K562 (cell line): ENCODE data around the gene SLC25A4. TPM values are rescaled to one million over a fixed set of nuclear protein-coding genes. Genes with fewer than 3 reads are reported as not detected.

ENCODE experiments used
- ATAC-seq: fragments of 200-7000 bp; cut with Tn5 transposase; 3 replicates; pipeline ENCODE4 v1.9.1; 2020; ENCODE audit warnings: moderate library complexity
- BruUV-seq: library from RNA; stranded (reverse); fragments of 400-500 nt; replicated peaks from 2 replicates; lab custom pipeline; 2021; lab: Mats Ljungman, UMichigan
- CTCF ChIA-PET: fragments of 300-600 bp; formaldehyde crosslinking; extraction: SDS; loops from one replicate; lab custom pipeline; 2021; ENCODE audit warnings: low intra/inter-chr PET ratio; lab: Yijun Ruan, JAX
- POLR2A ChIA-PET: fragments of 300-600, 350-650 bp; sonication (Branson Sonifier 250); formaldehyde crosslinking; extraction: SDS; loops from one replicate; lab custom pipeline; 2021; ENCODE audit warnings: antibody characterized with exemption, inconsistent platforms; lab: Yijun Ruan, JAX
- DNase-seq, 4 experiments: peaks; one replicate each; pipeline versions ENCODE4 v3.0.0 to v3.0.0-alpha.2; 2011 to 2018; ENCODE audit warnings: low spot score in 3 of 4, mixed read lengths in 3 of 4; ENCODE audit errors: extremely low read depth in 1 of 4
- FAIRE-seq: peaks from 2 replicates; lab custom pipeline; 2011; peaks lifted over from hg19 to GRCh38; lab: Jason Lieb, UNC
- H2AFZ ChIP-seq: 2 replicates; pipeline ENCODE4 v1.6.0; 2011; ENCODE audit warnings: low read depth, low read length, control low read depth, inconsistent platforms
- H3K27ac ChIP-seq: fragments of 200-600 bp; 3 replicates; pipeline ENCODE4 v1.8.0; 2011; ENCODE audit warnings: low read depth, mild to moderate bottlenecking, control low read depth, inconsistent platforms, low read length, moderate library complexity, mixed read lengths; ENCODE audit errors: extremely low read depth
- H3K27me3 ChIP-seq, 2 experiments: fragments of 300-600 bp in 1 of 2; 2 replicates in 1 of 2; 3 replicates in 1 of 2; pipeline versions ENCODE4 v1.6.0 to v1.8.0; 2011; ENCODE audit warnings: inconsistent platforms in 2 of 2, low read length in 2 of 2, mild to moderate bottlenecking in 1 of 2, mixed read lengths in 1 of 2, moderate library complexity in 1 of 2; ENCODE audit not compliant: control insufficient read depth in 2 of 2, insufficient read depth in 2 of 2
- H3K36me3 ChIP-seq: fragments of 300-600 bp; 3 replicates; pipeline ENCODE4 v1.8.0; 2011; ENCODE audit warnings: mild to moderate bottlenecking, low read length, inconsistent platforms; ENCODE audit not compliant: control insufficient read depth, insufficient read depth
- H3K4me1 ChIP-seq, 2 experiments: fragments of 200-600 bp in 1 of 2; replicated peaks in 1 of 2; 2 replicates in 1 of 2; 3 replicates in 1 of 2; pipeline versions ENCODE4 v1.5.1 to v1.8.0; 2011; ENCODE audit warnings: inconsistent platforms in 2 of 2, low read length in 2 of 2, mild to moderate bottlenecking in 1 of 2, mixed read lengths in 1 of 2, moderate library complexity in 1 of 2; ENCODE audit not compliant: control insufficient read depth in 2 of 2, insufficient read depth in 2 of 2
- H3K4me2 ChIP-seq: 2 replicates; pipeline ENCODE4 v1.6.1; 2011; ENCODE audit warnings: low read length, control low read depth, inconsistent platforms, mixed read lengths; ENCODE audit not compliant: insufficient read depth
- H3K4me3 ChIP-seq: fragments of 200-600 bp; sonication (generic), shearing (Covaris generic); 2 replicates; pipeline ENCODE4 v1.5.1; 2016; ENCODE audit warnings: control low read depth, inconsistent platforms
- H3K79me2 ChIP-seq: fragments of 200-600 bp; 3 replicates; pipeline ENCODE4 v1.8.0; 2011; ENCODE audit warnings: low read length, inconsistent platforms; ENCODE audit not compliant: control insufficient read depth, insufficient read depth
- H3K9ac ChIP-seq, 2 experiments: 2 replicates each; pipeline versions ENCODE4 v1.6.0 to v1.6.1; 2011; ENCODE audit warnings: low read depth in 2 of 2, low read length in 2 of 2, control low read depth in 1 of 2, inconsistent platforms in 1 of 2, mild to moderate bottlenecking in 1 of 2, mixed read lengths in 1 of 2; ENCODE audit not compliant: insufficient read depth in 1 of 2
- H3K9me1 ChIP-seq: one replicate; pipeline ENCODE4 v1.6.0; 2011; ENCODE audit warnings: inconsistent platforms, mild to moderate bottlenecking, low read length, moderate library complexity; ENCODE audit not compliant: control insufficient read depth, insufficient read depth
- H3K9me3 ChIP-seq: replicated peaks from 2 replicates; pipeline ENCODE4 v1.5.1; 2011; ENCODE audit warnings: low read depth, low read length, inconsistent platforms; ENCODE audit not compliant: control insufficient read depth, insufficient read depth
- H4K20me1 ChIP-seq: replicated peaks from 2 replicates; pipeline ENCODE4 v1.6.1; 2011; ENCODE audit warnings: low read length, inconsistent platforms, mixed read lengths; ENCODE audit not compliant: control insufficient read depth, insufficient read depth
- CC2D1A ChIP-seq: fragments of 450-650 bp; IDR thresholded peaks from 2 replicates; pipeline ENCODE4 v1.6.1; 2017; ENCODE audit warnings: mild to moderate bottlenecking
- GTF2E2 ChIP-seq: fragments of 200-800 bp; sonication (Bioruptor generic); IDR thresholded peaks from 2 replicates; pipeline ENCODE4 v1.6.1; 2016; ENCODE audit warnings: missing genetic modification characterization, missing compliant biosample characterization
- KLF13 ChIP-seq: fragments of 450-650 bp; IDR thresholded peaks from 2 replicates; pipeline ENCODE4 v1.6.1; 2016; ENCODE audit warnings: missing genetic modification characterization, low read depth, mild to moderate bottlenecking, missing compliant biosample characterization, moderate library complexity, borderline replicate concordance
- NUFIP1 ChIP-seq: fragments of 450-650 bp; IDR thresholded peaks from 2 replicates; pipeline ENCODE4 v1.6.1; 2018; ENCODE audit not compliant: partially characterized antibody
- POLR2G ChIP-seq: fragments of 200-400 bp; formaldehyde crosslinking; IDR thresholded peaks from 2 replicates; pipeline ENCODE4 v1.6.1; 2017; ENCODE audit warnings: low read depth, mild to moderate bottlenecking, antibody characterized with exemption, low read length, moderate library complexity
- RBM15 ChIP-seq: fragments of 200-400 bp; formaldehyde crosslinking; IDR thresholded peaks from 2 replicates; pipeline ENCODE4 v1.6.1; 2018; ENCODE audit warnings: mild to moderate bottlenecking, low read length, moderate library complexity; ENCODE audit not compliant: insufficient read depth
- ZNF253 ChIP-seq: fragments of 250-450 bp; sonication (Bioruptor Pico); conservative IDR thresholded peaks from 2 replicates; pipeline ENCODE4 v1.6.1; 2021; ENCODE audit warnings: mild to moderate bottlenecking
- ZNF444 ChIP-seq: fragments of 250-450 bp; sonication (Bioruptor Pico); IDR thresholded peaks from 2 replicates; pipeline ENCODE4 v1.4.0; 2020; ENCODE audit warnings: mild to moderate bottlenecking, moderate library complexity
- ZSCAN32 ChIP-seq: fragments of 450-650 bp; formaldehyde crosslinking; IDR thresholded peaks from 2 replicates; pipeline ENCODE4 v1.4.0; 2020; ENCODE audit warnings: mild to moderate bottlenecking, moderate library complexity
- WGBS: fragments of 100-300 bp; shearing (Covaris generic); methylation state at CpG from one replicate; pipeline ENCODE4 v1.1.6; 2016; ENCODE audit warnings: low coverage, mixed read lengths; ENCODE audit not compliant: insufficient coverage; ENCODE audit errors: missing lambda C conversion rate; 5-methylcytosine and 5-hydroxymethylcytosine counted together
- in situ Hi-C: fragments of 300-500 bp; cut with MboI; formaldehyde crosslinking; loops from 4 replicates; pipeline ENCODE4 v1.15.0; 2018; ENCODE audit warnings: inconsistent platforms, mixed read lengths
- intact Hi-C: fragments of 100-400 bp; cut with micrococcal nuclease; formaldehyde crosslinking; loops from 2 replicates; pipeline ENCODE4 v1.14.2; 2022
- polyA plus RNA-seq, 8 experiments: library from polyadenylated mRNA; depleted of rRNA in 4 of 8; stranded (reverse) in 5 of 8; unstranded in 3 of 8; fragments of >200 nt; fragmentation: Nextera tagmentation in 2 of 8; fragmentation: Illumina TruSeq in 1 of 8; extraction: Ambion mirVana in 2 of 8; extraction: Trizol in 1 of 8; gene quantifications; 2 replicates each; pipeline versions ENCODE4 v1.2.1 to v1.2.3, GENCODE V29; 2011 to 2014; ENCODE audit warnings: inconsistent platforms in 1 of 8, missing spikeins in 1 of 8
- total RNA-seq, 7 experiments: library from RNA; depleted of rRNA in 6 of 7; stranded (reverse); fragments of >200 nt in 6 of 7; fragmentation: Illumina TruSeq in 2 of 7; extraction: Trizol in 2 of 7; gene quantifications; 2 replicates each; pipeline versions ENCODE4 v1.2.1 to v1.2.3, GENCODE V29; 2011 to 2021; ENCODE audit warnings: low replicate concordance in 1 of 7

The SLC25A4 gene
- total and polyA plus RNA-seq, 9 of the 15 experiments (the other 6 are each of a cell fraction or from before 2014, with no cell fraction given): 8.3 to 28.6 (median 19.5) TPM

- TF ChIP-seq KLF13 (tag) (no peak), NUFIP1 (no peak), ZNF253 (CRISPR knock-in tag) (no peak), GTF2E2 (no peak), ZNF444 (CRISPR knock-in tag) (no peak), CC2D1A (no peak), ZSCAN32 (no peak), POLR2G (no peak), RBM15 (no peak)
- Histone ChIP-seq H3K27me3 (no peaks in the 10 kb centered on the region), H2AFZ (no peak overlapping the region), H3K4me1 (peaks cover 3 to 17% of the 10 kb centered on the region in 2 experiments; a peak in 4 of 5 replicates), H3K9ac (peak overlapping the region in 1 of 2 experiments; percentile 29; a peak in 1 of 4 replicates), H3K9me1 (peaks cover 4% of the 10 kb centered on the region), H3K4me3 (no peak overlapping the region), H3K9me3 (no peaks in the 10 kb centered on the region), H3K4me2 (no peak overlapping the region), H3K27ac (no peak overlapping the region), H3K79me2 (peaks cover 12% of the 10 kb centered on the region; the same call in 2 of the 3 replicates), H4K20me1 (no peaks in the 10 kb centered on the region), H3K36me3 (peaks cover 26% of the 10 kb centered on the region; the same call in 2 of the 3 replicates)
- FAIRE-seq (no peak), DNase-seq (no peak), ATAC-seq (no peak)
- ChIA-PET POLR2A (interaction anchor here (1.3 kb wide), 1 partner anchor 13 kb away, joined by 3 read pairs; no protein-coding TSS in a partner anchor), CTCF (no interaction called here)
- in situ Hi-C loops (no loop called here), intact Hi-C loops (loop anchor here (5.0 kb wide), 1 partner anchor 163 kb away; no protein-coding TSS in a partner anchor)
- BruUV-seq: no TSS peak
- 88% methylated on average over 16 of the region's 16 CpGs for WGBS
Observed at GRCh38 chr4:185144601-185145240, 1.7 kb downstream of the SLC25A4 start.
